Fibroblast of skin of right biceps (primary cell): ENCODE measurements around the gene FBXL16.

Source experiments
- DNase-seq: peaks from one replicate; pipeline ENCODE4 v3.0.0-alpha.2; 2013

The FBXL16 gene

DNA sequence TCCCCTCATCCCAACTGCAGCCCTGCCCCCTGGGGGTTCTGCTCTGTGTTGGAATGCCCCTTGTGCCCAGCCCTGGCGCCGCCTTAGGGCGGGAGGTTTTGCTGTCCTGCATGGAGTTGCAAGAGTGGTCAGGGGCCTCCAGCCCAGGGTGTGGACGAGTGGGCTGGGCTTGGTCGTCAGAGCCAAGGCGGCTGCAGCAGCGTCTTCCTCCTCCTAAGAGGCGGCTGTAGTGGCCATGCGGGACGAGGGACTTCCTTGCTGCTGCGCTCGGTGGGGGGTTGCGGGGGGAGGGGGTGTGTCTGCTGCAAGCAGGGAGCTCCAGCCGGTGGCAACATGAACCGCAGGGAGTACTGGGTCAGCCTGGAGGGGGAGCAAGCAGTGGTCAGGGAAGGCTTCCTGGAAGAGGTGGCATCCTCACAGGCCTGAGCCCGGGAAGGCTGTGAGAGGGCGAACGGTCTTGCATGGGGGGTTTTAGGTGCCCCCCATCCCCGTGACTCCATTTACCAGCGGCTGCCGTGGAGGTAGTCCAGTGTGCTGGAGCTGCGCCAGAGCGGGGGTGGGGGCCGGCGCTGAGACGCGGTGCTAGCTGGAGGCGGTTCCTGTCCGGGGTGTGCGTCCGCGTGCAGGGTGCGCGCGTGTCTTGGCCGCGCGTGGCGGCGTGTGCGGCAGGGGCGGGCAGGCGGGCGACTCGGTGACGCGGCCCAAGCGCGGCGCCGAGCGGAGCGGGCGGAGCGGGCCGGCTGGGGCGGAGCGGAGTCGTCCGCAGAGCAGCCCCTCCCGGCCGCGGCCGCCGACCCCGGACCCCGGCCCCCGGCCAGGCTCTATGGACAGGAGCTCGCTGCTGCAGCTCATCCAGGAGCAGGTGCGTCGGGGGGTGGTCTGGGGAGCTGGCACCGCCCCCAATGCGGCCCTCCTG lies 30.4 kb downstream of the FBXL16 start, which contains the start of gene RHBDL1:
RHBDL1 (plus strand) TSS at position 704 of the 916 bp plus-strand sequence; CDS start at position 824, 120 bp downstream.
- peak; percentile 49 for DNase-seq

- DNase-seq = no peak
Measured at GRCh38 chr16:674214-674881, 31.3 kb downstream of the FBXL16 start.

DNA sequence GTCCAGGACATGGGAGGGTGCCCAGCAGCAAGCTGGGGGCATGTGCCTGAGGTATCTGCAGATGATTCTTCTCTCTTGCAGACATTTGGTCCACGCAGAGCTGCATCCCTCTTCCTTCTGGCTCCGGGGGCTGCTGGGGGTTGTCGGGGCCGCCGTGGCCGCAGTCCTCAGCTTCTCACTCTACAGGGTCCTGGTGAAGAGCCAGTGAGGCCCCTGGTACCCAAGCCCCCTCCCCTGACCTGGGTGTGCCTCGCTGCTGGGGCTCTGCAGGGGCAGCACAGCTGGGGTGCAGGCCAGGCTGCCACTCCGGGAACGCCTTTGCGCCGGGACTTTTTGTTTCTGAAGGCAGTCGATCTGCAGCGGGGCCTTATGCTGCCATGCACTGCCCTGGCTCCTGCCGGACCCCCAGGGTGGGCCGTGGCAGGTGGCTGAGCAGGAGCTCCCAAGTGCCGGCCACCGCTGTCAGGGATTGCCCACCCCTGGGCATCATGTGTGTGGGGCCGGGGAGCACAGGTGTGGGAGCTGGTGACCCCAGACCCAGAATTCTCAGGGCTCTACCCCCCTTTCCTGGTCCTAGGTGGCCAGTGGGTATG lies 32.1 kb downstream of the FBXL16 start:
- DNase-seq = no peak

GRCh38 chr16:672851-673250 lies 32.8 kb downstream of the FBXL16 start:
- DNase-seq = no peak

DNA sequence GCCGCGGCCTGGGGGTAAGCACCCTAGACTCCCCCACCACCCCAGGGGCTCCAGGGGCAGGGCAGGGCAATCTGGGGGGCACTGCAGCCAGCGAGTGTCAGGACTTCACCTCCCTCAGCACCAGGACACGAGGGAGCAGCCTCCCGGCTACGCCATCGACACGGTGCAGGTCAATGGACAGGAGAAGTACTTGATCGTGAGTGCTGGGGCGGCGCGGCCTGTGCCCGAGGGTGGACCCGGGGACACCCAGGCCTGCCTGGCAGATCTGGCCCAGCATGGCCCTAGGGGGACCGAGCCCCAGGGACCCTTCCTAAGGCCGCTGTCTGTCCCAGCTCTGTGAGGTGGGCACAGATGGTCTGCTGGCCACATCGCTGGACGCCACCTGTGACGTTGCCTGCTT lies 33.2 kb downstream of the FBXL16 start:
- no peak for DNase-seq

GRCh38 chr16:671353-672131 lies 34.1 kb downstream of the FBXL16 start:
- DNase-seq = no peak

DNA sequence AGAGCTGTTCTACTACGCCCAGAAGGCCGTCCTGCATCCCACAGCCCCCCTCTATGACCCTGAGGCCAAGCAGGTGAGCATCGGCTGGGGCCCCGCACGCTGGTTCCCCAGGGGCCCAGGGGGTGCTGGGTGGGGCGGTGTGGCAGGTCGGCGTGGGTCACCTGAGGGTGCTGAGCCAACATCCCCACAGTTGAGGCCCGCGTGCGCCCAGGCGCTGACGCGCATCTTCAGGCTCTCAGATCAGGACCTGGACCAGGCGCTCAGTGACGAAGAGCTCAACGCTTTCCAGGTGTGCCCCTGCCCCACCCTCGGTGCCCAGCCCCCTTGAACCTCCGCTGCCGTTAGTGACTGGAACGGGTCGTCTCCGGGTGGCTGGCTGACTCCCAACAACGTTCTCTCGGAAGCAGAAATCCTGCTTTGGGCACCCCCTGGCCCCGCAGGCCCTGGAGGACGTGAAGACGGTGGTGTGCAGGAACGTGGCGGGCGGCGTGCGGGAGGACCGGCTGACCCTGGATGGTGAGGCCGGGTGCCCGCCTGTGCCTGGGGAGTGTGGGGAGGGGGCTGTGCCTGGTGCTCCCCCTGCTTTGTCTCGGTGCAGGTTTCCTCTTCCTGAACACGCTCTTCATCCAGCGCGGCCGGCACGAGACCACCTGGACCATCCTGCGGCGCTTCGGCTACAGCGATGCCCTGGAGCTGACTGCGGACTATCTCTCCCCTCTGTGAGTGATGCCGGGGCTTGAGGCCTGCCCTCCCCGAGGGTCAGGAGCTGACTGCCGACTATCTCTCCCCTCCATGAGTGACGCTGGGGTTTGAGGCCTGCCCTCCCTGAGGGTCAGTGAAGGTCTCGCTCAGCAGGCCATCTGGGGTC lies 34.9 kb downstream of the FBXL16 start:
- DNase-seq = no peak

- DNase-seq = no peak
Measured at GRCh38 chr16:669666-670065, 35.9 kb downstream of the FBXL16 start.

GRCh38 chr16:668519-669171 lies 37.0 kb downstream of the FBXL16 start:
- no peak for DNase-seq

DNA sequence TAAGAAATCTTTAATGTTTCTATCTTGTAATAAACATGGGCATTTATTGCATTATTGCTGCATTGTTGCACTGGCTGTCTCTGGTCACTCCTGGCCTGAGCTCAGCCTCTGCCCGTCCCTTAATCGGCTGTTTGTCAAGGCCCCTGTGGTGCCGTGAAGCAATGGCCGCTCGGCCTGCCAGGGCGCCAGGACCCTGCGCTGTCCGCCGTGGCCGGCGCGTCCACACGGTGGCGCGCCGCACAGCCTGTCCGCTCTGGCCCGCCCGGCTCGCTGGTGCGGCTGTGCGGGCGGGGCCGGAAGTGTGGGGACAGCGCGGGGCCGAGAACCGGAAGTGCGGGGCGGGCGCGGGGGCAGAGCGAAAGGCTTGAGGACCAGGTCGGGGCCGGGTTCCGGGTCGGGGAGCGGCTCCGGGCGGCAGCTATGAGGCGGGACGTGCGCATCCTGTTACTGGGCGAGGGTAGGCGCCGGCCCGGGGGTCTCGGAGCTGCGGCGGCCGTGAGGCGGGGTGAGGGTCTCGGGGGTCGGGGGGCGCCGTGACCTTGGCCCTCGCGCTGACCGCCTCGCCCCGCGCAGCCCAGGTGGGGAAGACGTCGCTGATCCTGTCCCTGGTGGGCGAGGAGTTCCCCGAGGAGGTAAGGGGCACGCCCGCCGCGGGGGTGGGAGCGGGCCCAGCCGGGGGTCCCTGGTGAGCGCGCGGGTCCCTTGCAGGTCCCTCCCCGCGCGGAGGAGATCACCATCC lies 37.7 kb downstream of the FBXL16 start, which contains the start of gene RHOT2:
RHOT2 (plus strand) TSS at position 353 of the 739 bp plus-strand sequence; CDS start at position 421, 68 bp downstream.
- DNase-seq = peak; percentile 90

- no peak for DNase-seq
Measured at GRCh38 chr16:667113-667779, 38.4 kb downstream of the FBXL16 start.

- no peak for DNase-seq
Measured at GRCh38 chr16:666572-666971, 39.0 kb downstream of the FBXL16 start.

DNA sequence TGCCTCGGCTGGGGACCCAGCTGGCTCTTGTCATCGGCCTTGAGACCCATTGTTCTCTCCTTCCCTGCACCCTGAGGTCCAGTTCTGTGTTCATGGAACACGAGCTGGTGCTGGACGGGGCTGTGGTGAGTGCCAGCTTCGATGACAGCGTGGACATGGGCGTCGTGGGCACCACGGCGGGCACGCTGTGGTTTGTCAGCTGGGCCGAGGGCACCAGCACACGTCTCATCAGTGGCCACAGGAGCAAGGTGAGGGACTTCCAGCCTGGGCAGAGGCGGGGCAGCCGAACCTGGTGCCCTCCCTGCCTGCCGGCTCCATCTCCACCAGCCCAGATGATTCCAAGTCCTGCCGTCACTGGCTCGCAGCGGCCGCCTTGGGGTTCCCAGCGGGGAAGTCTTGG lies 43.0 kb downstream of the FBXL16 start:
- no peak for DNase-seq

GRCh38 chr16:662095-662494 lies 43.5 kb downstream of the FBXL16 start:
- DNase-seq = no peak

DNA sequence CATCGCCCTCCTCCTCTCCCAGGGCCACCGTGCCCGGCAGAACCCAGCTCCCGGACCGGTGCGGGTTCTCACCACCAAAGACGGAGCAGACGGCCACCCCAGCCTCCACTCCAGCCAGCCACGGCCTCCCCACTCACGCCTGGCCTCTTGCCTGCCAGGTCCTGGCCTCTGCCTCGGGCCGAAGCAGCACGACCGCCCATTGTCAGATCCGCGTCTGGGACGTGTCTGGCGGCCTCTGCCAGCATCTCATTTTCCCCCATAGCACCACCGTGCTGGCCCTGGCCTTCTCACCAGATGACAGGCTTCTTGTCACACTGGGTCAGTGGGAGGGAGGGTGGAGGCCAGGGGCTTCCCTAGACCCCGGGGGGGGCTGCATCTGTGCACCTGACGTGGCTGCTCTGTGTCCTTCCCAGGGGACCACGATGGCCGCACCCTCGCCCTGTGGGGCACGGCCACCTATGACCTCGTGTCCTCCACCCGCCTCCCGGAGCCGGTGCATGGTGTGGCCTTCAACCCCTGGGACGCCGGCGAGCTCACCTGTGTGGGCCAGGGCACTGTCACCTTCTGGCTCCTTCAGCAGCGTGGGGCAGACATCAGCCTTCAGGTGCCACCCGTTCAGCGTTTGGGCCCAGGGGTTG lies 44.3 kb downstream of the FBXL16 start:
- DNase-seq = no peak

DNA sequence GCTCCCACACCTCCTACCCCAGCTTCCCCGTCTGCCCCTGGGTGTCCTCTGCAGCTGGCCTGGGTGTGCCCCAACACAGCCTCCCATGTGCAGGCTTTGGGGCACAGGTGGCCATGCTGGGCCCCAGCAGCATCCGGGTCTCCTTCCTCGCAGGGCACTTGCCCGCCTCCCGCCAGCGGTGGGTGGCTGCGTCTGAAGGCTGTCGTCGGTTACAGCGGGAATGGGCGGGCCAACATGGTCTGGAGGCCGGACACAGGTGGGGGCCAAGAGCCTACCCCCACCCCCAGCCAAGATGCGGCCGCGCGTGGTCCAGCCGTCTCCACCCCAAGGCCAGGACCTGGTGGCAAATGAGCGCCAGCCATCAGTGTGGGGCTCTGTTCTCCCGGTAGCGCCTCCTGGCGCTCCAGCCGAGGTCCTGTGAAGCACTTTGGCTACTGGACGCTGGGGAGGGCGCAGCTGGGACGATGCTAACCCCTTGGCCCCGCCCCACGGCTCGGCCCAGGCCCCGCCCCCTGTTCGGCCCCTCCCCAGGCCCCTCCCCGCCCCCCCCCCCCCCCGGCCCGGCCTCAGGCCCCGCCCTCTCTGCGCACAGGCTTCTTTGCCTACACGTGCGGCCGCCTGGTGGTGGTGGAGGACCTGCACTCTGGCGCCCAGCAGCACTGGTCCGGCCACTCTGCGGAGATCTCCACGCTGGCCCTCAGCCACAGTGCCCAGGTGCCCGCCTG lies 45.0 kb downstream of the FBXL16 start:
- peak; percentile 77 for DNase-seq

DNA sequence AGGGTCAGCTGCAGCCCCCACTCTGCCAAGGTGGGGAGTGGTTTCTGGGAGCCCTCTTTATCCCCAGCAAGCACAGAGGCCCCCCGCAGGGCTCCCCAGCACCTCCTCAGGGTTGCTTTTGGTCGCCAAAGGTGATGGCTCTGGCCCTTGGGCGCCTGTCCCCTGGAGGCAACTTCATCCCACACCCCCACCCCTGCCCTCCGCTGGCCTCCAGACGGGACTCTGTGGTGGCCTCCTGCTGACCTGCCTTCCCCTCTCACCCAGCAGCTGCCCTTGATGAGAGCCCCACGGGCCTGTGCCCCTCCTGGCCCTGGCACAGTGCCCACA lies 45.5 kb downstream of the FBXL16 start:
- no peak for DNase-seq

GRCh38 chr16:659618-660017 lies 46.0 kb downstream of the FBXL16 start:
- DNase-seq = no peak
